Measurements from ENCODE around the gene PDE3A.

Gene PDE3A

DNA sequence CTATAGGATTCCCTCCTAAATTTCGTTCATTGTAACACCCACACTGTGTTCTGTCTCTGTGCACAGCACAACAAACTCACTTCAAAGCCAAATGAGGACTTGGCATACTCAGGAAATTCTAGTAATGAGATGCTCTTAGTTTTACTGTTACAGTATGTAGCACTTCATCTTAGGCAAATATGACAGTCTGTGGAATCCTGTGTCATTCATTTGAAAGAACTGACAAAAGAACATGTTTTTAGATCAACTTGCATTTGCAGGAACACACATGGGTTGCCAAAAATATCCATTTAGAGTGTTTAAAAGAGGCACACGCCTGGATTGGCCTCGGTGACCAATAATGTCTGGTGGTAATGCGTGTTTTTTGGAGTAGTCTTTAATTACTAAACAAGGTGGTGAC lies 56.5 kb downstream of the PDE3A start:
- no peaks in the 10 kb centered on the region for H3K36me3 ChIP-seq (ENCODE audit: insufficient read depth, low read length)
- H3K79me2 ChIP-seq (ENCODE audit: insufficient read depth, low read length): no peaks in the 10 kb centered on the region
- no peaks in the 10 kb centered on the region for H3F3A ChIP-seq (ENCODE audit: low read depth)
- H3K27me3 ChIP-seq (ENCODE audit: insufficient read depth, low read length, poor library complexity, severe bottlenecking): no peaks in the 10 kb centered on the region
- no peaks in the 10 kb centered on the region for H4K20me1 ChIP-seq (ENCODE audit: insufficient read depth, low read length, poor library complexity, severe bottlenecking)
- TF ChIP-seq, protein P1, sequence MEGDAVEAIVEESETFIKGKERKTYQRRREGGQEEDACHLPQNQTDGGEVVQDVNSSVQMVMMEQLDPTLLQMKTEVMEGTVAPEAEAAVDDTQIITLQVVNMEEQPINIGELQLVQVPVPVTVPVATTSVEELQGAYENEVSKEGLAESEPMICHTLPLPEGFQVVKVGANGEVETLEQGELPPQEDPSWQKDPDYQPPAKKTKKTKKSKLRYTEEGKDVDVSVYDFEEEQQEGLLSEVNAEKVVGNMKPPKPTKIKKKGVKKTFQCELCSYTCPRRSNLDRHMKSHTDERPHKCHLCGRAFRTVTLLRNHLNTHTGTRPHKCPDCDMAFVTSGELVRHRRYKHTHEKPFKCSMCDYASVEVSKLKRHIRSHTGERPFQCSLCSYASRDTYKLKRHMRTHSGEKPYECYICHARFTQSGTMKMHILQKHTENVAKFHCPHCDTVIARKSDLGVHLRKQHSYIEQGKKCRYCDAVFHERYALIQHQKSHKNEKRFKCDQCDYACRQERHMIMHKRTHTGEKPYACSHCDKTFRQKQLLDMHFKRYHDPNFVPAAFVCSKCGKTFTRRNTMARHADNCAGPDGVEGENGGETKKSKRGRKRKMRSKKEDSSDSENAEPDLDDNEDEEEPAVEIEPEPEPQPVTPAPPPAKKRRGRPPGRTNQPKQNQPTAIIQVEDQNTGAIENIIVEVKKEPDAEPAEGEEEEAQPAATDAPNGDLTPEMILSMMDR (conservative IDR thresholded peaks at IDR 0.05; ENCODE audit: low read length): no peak
- no peak for TF ChIP-seq EZH2phosphoT487 (IDR thresholded peaks at IDR 0.05; ENCODE audit: borderline replicate concordance)
- no peak overlapping the region for H3K4me2 ChIP-seq (ENCODE audit: low read depth, low read length, poor library complexity, severe bottlenecking)
- H3K9me3 ChIP-seq (ENCODE audit: insufficient read depth, low read depth, low read length): no peaks in the 10 kb centered on the region
- H3K9me2 ChIP-seq (replicated peaks; ENCODE audit: low read depth, low read length): no peaks in the 10 kb centered on the region
- H3K4me1 ChIP-seq (ENCODE audit: insufficient read depth, low read length, poor library complexity, severe bottlenecking): peaks cover 6% of the 10 kb centered on the region
- no peak overlapping the region for H3K9ac ChIP-seq (ENCODE audit: low read depth, low read length, poor library complexity, severe bottlenecking)
- H2AFZ ChIP-seq (ENCODE audit: low read length): no peak overlapping the region
- H3K4me3 ChIP-seq (ENCODE audit: low read length, poor library complexity, severe bottlenecking): no peak overlapping the region

DNA sequence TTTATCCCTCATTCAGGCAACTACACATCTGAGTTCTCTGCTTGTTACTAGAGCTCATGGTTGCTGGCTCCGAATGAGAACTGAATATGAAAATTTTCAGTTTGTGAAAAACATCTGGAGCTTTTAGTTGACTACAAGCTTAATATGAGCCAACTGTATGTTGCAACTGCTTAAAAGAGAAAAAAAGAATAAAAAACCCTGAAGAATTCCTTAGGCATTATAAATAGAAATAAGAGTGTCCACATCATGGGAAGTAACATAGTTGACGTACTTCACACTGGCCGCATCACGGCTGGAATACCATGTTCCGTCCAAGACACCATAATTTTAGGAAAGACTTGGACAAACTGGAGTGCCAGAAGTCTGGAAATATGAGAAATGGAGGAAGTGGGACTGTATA lies 57.9 kb downstream of the PDE3A start:
- Histone ChIP-seq H3K36me3 (ENCODE audit: insufficient read depth, low read length) (no peaks in the 10 kb centered on the region), H3K4me2 (ENCODE audit: low read depth, low read length, poor library complexity, severe bottlenecking) (no peak overlapping the region), H3K9me2 (replicated peaks; ENCODE audit: low read depth, low read length) (no peaks in the 10 kb centered on the region), H3K9me3 (ENCODE audit: insufficient read depth, low read depth, low read length) (no peaks in the 10 kb centered on the region), H3K9ac (ENCODE audit: low read depth, low read length, poor library complexity, severe bottlenecking) (no peak overlapping the region), H3F3A (ENCODE audit: low read depth) (no peaks in the 10 kb centered on the region), H4K20me1 (ENCODE audit: insufficient read depth, low read length, poor library complexity, severe bottlenecking) (no peaks in the 10 kb centered on the region), H3K4me3 (ENCODE audit: low read length, poor library complexity, severe bottlenecking) (no peak overlapping the region), H2AFZ (ENCODE audit: low read length) (no peak overlapping the region), H3K79me2 (ENCODE audit: insufficient read depth, low read length) (no peaks in the 10 kb centered on the region), H3K27me3 (ENCODE audit: insufficient read depth, low read length, poor library complexity, severe bottlenecking) (no peaks in the 10 kb centered on the region), H3K4me1 (ENCODE audit: insufficient read depth, low read length, poor library complexity, severe bottlenecking) (peaks cover 5% of the 10 kb centered on the region)
- TF ChIP-seq EZH2phosphoT487 (IDR thresholded peaks at IDR 0.05; ENCODE audit: borderline replicate concordance): no peak
- TF ChIP-seq, protein P1 (conservative IDR thresholded peaks at IDR 0.05; ENCODE audit: low read length): no peak

DNA sequence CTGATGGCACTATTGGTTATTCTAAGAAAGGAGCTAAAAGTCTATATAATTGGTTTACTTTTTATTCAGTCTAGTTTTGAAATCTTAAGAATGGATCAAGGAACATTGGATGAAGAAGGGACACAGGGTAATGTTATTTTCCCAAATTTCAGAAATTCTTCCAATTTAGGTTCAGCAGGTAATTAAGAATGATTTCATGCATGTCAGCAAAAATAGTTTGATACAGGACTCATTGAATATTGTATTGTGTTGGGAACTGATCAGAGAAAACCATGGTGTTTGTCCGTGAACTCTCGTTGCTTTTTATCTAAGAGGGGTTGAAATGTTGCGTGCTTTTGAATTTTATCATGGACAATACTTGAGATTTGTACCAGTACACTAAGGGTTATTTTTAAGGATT lies 58.6 kb downstream of the PDE3A start:
- no peaks in the 10 kb centered on the region for H3K36me3 ChIP-seq (ENCODE audit: insufficient read depth, low read length)

More for the DNA sequence above, 58.6 kb downstream of the PDE3A start:
- Histone ChIP-seq H3K9me3 (ENCODE audit: insufficient read depth, low read depth, low read length) (no peaks in the 10 kb centered on the region), H3K79me2 (ENCODE audit: insufficient read depth, low read length) (no peaks in the 10 kb centered on the region), H3K4me1 (ENCODE audit: insufficient read depth, low read length, poor library complexity, severe bottlenecking) (no peaks in the 10 kb centered on the region), H3K27me3 (ENCODE audit: insufficient read depth, low read length, poor library complexity, severe bottlenecking) (no peaks in the 10 kb centered on the region), H3F3A (ENCODE audit: low read depth) (no peaks in the 10 kb centered on the region), H3K9ac (ENCODE audit: low read depth, low read length, poor library complexity, severe bottlenecking) (no peak overlapping the region), H3K4me3 (ENCODE audit: low read length, poor library complexity, severe bottlenecking) (no peak overlapping the region), H2AFZ (ENCODE audit: low read length) (no peak overlapping the region), H3K4me2 (ENCODE audit: low read depth, low read length, poor library complexity, severe bottlenecking) (no peak overlapping the region), H3K9me2 (replicated peaks; ENCODE audit: low read depth, low read length) (no peaks in the 10 kb centered on the region), H4K20me1 (ENCODE audit: insufficient read depth, low read length, poor library complexity, severe bottlenecking) (no peaks in the 10 kb centered on the region)
- TF ChIP-seq EZH2phosphoT487 (IDR thresholded peaks at IDR 0.05; ENCODE audit: borderline replicate concordance): no peak
- TF ChIP-seq, protein P1 (conservative IDR thresholded peaks at IDR 0.05; ENCODE audit: low read length): no peak

All from Loucy (cell line).